Gastrocnemius medialis (tissue), 4 donors: Measurements from ENCODE around the gene KLF7.

Experiments used
- CTCF ChIP-seq, 5 experiments: fragments of 450-650 bp in 3 of 5; fragments of 200-600 bp in 2 of 5; sonication (generic) in 2 of 5; IDR thresholded peaks in 4 of 5; conservative IDR thresholded peaks in 1 of 5; 1 replicate in 4 of 5; 2 replicates in 1 of 5; pipeline ENCODE4 v1.5.1; 2016 to 2019; ENCODE audit warnings: antibody characterized with exemption in 5 of 5, mild to moderate bottlenecking in 3 of 5, moderate library complexity in 3 of 5
- POLR2A ChIP-seq, 2 donors: fragments of 450-650 bp; IDR thresholded peaks; one replicate each; pipeline ENCODE4 v1.6.1; 2017; ENCODE audit warnings: antibody characterized with exemption in 2 of 2, mild to moderate bottlenecking in 2 of 2, moderate library complexity in 2 of 2

- no peak for TF ChIP-seq CTCF (IDR thresholded peaks at IDR 0.05 in 4 of 5, conservative IDR thresholded peaks at IDR 0.05 in 1 of 5)
- no peak for TF ChIP-seq POLR2A (IDR thresholded peaks at IDR 0.05)
Measured at GRCh38 chr2:207176247-207176646, 10.5 kb upstream of the KLF7 start.
